Ishikawa (cell line): ENCODE results near the gene CCDC60.

Experiments
- CEBPB ChIP-seq: IDR thresholded peaks from 2 replicates; pipeline ENCODE4 v1.6.1; 2012
- CREB1 ChIP-seq: IDR thresholded peaks from 2 replicates; pipeline ENCODE4 v1.6.1; 2012; ENCODE audit warnings: low read depth
- EP300 ChIP-seq: IDR thresholded peaks from 2 replicates; pipeline ENCODE4 v1.6.1; 2012; ENCODE audit warnings: borderline replicate concordance
- MAX ChIP-seq: IDR thresholded peaks from 2 replicates; pipeline ENCODE4 v1.6.1; 2012
- RAD21 ChIP-seq: IDR thresholded peaks from 2 replicates; pipeline ENCODE4 v1.6.1; 2012; ENCODE audit warnings: low read depth
- TCF12 ChIP-seq: IDR thresholded peaks from 2 replicates; pipeline ENCODE4 v1.6.1; 2012; ENCODE audit warnings: low read depth
- YY1 ChIP-seq: IDR thresholded peaks from 2 replicates; pipeline ENCODE4 v1.6.1; 2012; ENCODE audit warnings: low read depth
- ZBTB7A ChIP-seq: IDR thresholded peaks from 2 replicates; pipeline ENCODE4 v1.6.1; 2012; ENCODE audit warnings: low read depth

GRCh38 chr12:119322301-119322723 is 12.2 kb upstream of the CCDC60 start:
- TF ChIP-seq RAD21 (no peak), EP300 (no peak), MAX (no peak), CEBPB (no peak), ZBTB7A (no peak), YY1 (no peak), TCF12 (no peak), CREB1 (no peak)
